ENCODE data around the gene GPBP1L1.

- no peak for TF ChIP-seq ZNF777 (tag by site-specific recombination; IDR thresholded peaks at IDR 0.05; ENCODE audit: borderline replicate concordance)
- TF ChIP-seq, protein P1, sequence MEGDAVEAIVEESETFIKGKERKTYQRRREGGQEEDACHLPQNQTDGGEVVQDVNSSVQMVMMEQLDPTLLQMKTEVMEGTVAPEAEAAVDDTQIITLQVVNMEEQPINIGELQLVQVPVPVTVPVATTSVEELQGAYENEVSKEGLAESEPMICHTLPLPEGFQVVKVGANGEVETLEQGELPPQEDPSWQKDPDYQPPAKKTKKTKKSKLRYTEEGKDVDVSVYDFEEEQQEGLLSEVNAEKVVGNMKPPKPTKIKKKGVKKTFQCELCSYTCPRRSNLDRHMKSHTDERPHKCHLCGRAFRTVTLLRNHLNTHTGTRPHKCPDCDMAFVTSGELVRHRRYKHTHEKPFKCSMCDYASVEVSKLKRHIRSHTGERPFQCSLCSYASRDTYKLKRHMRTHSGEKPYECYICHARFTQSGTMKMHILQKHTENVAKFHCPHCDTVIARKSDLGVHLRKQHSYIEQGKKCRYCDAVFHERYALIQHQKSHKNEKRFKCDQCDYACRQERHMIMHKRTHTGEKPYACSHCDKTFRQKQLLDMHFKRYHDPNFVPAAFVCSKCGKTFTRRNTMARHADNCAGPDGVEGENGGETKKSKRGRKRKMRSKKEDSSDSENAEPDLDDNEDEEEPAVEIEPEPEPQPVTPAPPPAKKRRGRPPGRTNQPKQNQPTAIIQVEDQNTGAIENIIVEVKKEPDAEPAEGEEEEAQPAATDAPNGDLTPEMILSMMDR (tag by site-specific recombination; IDR thresholded peaks at IDR 0.05), result no peak
- TF ChIP-seq YY1 (tag by site-specific recombination; IDR thresholded peaks at IDR 0.05), result no peak
- TF ChIP-seq KLF16 (tag by site-specific recombination; IDR thresholded peaks at IDR 0.05), result no peak
- no peak for TF ChIP-seq REST (tag by site-specific recombination; IDR thresholded peaks at IDR 0.05)
- no peak for TF ChIP-seq ZNF677 (tag by site-specific recombination; IDR thresholded peaks at IDR 0.05)
- TF ChIP-seq ZNF501 (tag by site-specific recombination; IDR thresholded peaks at IDR 0.05), result no peak
- TF ChIP-seq ZNF670 (tag by site-specific recombination; IDR thresholded peaks at IDR 0.05; ENCODE audit: low read depth), result no peak
- TF ChIP-seq ZNF292 (tag by site-specific recombination; IDR thresholded peaks at IDR 0.05; ENCODE audit: borderline replicate concordance, low read depth), result no peak
- TF ChIP-seq ZNF707 (tag by site-specific recombination; IDR thresholded peaks at IDR 0.05), result no peak
Observed at GRCh38 chr1:45679123-45679522, 7.2 kb downstream of the GPBP1L1 start.

Data from HEK293 (cell line).